ENCODE measurements around the gene PTGDS. TPM values are rescaled to one million over a fixed set of nuclear protein-coding genes. Genes with fewer than 3 reads are reported as not detected.

PTGDS gene
- total and polyA plus RNA-seq, 12 donors, result 1,129 to 5,119 (median 3,777) TPM

GRCh38 chr9:136934277-136934676 is 43.0 kb upstream of the PTGDS start:
- intact Hi-C loops (cut with DNase I), result loop anchor here in 1 of 10 donors (10.0 kb wide), 1 partner anchor 49 kb away; the partner anchor contains the start of gene TRAF2
- H3K9me3 ChIP-seq, result peaks cover 0 to 4% (median 0%) of the 10 kb centered on the region in 11 donors
- no peak overlapping the region for H3K4me3 ChIP-seq
- H3K4me1 ChIP-seq, result peaks cover 2 to 17% (median 11%) of the 10 kb centered on the region in 9 donors
- no peak for TF ChIP-seq CTCF (IDR thresholded peaks at IDR 0.05)
- DNase-seq, result no peak
- no peaks in the 10 kb centered on the region for H3K27me3 ChIP-seq
- ATAC-seq, result no peak
- H3K27ac ChIP-seq, result no peak overlapping the region
- WGBS, 2 donors, result 96 to 97% methylated on average over 3 of the region's 3 CpGs
- H3K36me3 ChIP-seq, result peaks cover 0 to 13% (median 0%) of the 10 kb centered on the region in 9 donors

- no peak for ATAC-seq
- Histone ChIP-seq H3K27ac (no peak overlapping the region), H3K36me3 (peaks cover 0 to 26% (median 6%) of the 10 kb centered on the region in 9 donors), H3K9me3 (peaks cover 0 to 4% (median 0%) of the 10 kb centered on the region in 11 donors), H3K27me3 (no peaks in the 10 kb centered on the region), H3K4me1 (peaks cover 0 to 17% (median 9%) of the 10 kb centered on the region in 9 donors), H3K4me3 (no peak overlapping the region)
- intact Hi-C loops (cut with DNase I), result loop anchor here in 1 of 10 donors (10.0 kb wide), 1 partner anchor 51 kb away; the partner anchor contains the start of gene TRAF2
- no peak for TF ChIP-seq CTCF (IDR thresholded peaks at IDR 0.05)
- no peak for DNase-seq
- 69 to 80% methylated on average over 3 of the region's 3 CpGs for WGBS, 2 donors
These were observed 41.7 kb upstream of the PTGDS start for GRCh38 chr9:136935651-136936050.

- Histone ChIP-seq H3K4me1 (peaks cover 0 to 26% (median 11%) of the 10 kb centered on the region in 9 donors), H3K9me3 (no peaks in the 10 kb centered on the region), H3K27ac (no peak overlapping the region), H3K36me3 (peaks cover 8 to 37% (median 16%) of the 10 kb centered on the region in 9 donors), H3K27me3 (no peaks in the 10 kb centered on the region), H3K4me3 (no peak overlapping the region)
- no peak for DNase-seq
- TF ChIP-seq CTCF (IDR thresholded peaks at IDR 0.05), result no peak
- no peak for ATAC-seq
- intact Hi-C loops (cut with DNase I), result loop anchor here in 1 of 10 donors (10.0 kb wide), 1 partner anchor 52 kb away; the partner anchor contains the start of gene TRAF2
- 91 to 94% methylated on average over 8 of the region's 8 CpGs for WGBS, 2 donors
These were observed 40.6 kb upstream of the PTGDS start for GRCh38 chr9:136936645-136937170.

GRCh38 chr9:136937186-136938001 is 39.9 kb upstream of the PTGDS start:
- no peak for ATAC-seq
- TF ChIP-seq CTCF (IDR thresholded peaks at IDR 0.05), result no peak
- Histone ChIP-seq H3K4me1 (peaks cover 0 to 33% (median 16%) of the 10 kb centered on the region in 9 donors), H3K4me3 (no peak overlapping the region), H3K27ac (no peak overlapping the region), H3K27me3 (no peaks in the 10 kb centered on the region), H3K9me3 (no peaks in the 10 kb centered on the region), H3K36me3 (peaks cover 10 to 44% (median 23%) of the 10 kb centered on the region in 9 donors)
- DNase-seq, result no peak
- WGBS, 2 donors, result 90 to 92% methylated on average over 15 of the region's 15 CpGs
- intact Hi-C loops (cut with DNase I), result loop anchor here in 1 of 10 donors (10.0 kb wide), 1 partner anchor 53 kb away; the partner anchor contains the start of gene TRAF2

Data from heart right ventricle (tissue), 16 donors.